Fibroblast of lung (primary cell): Measurements from ENCODE around the gene ACP1.

Experiments
- CTCF ChIP-seq, 2 donors: IDR thresholded peaks in 1 of 2; conservative IDR thresholded peaks in 1 of 2; 1 replicate in 1 of 2; 2 replicates in 1 of 2; pipeline ENCODE4 v1.5.1; 2011 to 2012; ENCODE audit warnings: low read length in 2 of 2, control low read depth in 1 of 2, inconsistent platforms in 1 of 2, low read depth in 1 of 2, mild to moderate bottlenecking in 1 of 2
- EZH2 ChIP-seq: IDR thresholded peaks from 2 replicates; pipeline ENCODE4 v1.5.1; 2012; ENCODE audit warnings: low read length, control low read depth, mild to moderate bottlenecking; ENCODE audit errors: missing control alignments

DNA sequence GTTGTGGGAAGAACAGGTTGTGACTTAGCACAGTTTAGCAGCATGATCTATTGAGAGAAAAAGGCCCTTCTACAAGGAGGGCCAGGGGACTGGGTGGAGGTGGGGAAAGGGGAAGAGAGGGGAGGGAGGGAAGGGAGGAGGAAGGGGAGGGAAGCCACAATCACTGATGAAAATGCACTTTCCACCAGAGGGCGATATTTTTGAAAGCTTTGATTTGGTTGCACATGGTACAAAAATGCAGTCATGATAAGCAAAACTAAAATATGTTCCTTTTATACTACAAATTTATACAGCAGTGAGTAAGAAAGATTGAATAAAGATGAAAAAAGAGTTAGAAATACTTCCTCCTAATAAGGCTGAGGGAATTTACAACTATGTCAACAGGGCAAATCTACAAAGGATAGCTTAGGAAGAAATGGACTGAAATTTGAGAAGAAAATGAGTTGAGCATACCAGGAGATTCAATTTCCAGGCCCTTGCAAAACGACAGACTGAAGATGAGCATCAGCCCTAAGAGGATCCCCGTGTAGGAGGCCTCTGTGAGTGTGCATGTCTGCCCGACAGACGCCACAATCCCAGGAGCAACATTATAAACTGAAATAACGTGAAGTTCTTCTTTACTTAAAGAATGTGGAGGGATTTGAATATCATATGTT is 18.1 kb upstream of the ACP1 start:
- no peak for TF ChIP-seq EZH2
- TF ChIP-seq CTCF (conservative IDR thresholded peaks at IDR 0.05 in 1 of 2, IDR thresholded peaks at IDR 0.05 in 1 of 2; ENCODE audit: low read depth in 1 of 2, low read length in 2 of 2): peak; percentile 61 to 63
